Stomach (tissue), 19 donors: ENCODE results near the gene RAB20. TPM values are rescaled to one million over a fixed set of nuclear protein-coding genes. Genes with fewer than 3 reads are reported as not detected.
"Not testable (repeated sequence)": the region's sequence is repeated elsewhere in the genome, so short reads cannot be mapped to it uniquely, and the experiment has no call there.

Source experiments
- DNase-seq, 2 donors: peaks; one replicate each; pipeline versions ENCODE4 v3.0.0 to v3.0.0-alpha.2; 2013 to 2019
- H3K27ac ChIP-seq, 5 donors: fragments of 200-600 bp in 4 of 5; sonication (generic) in 4 of 5; one replicate each; pipeline ENCODE4 v1.5.1; 2013 to 2019; ENCODE audit warnings: mild to moderate bottlenecking in 1 of 5, moderate library complexity in 1 of 5
- H3K27me3 ChIP-seq, 3 donors: fragments of 200-600 bp; sonication (generic); one replicate each; pipeline ENCODE4 v1.5.1; 2017 to 2019; ENCODE audit warnings: mixed run types in 1 of 3
- H3K36me3 ChIP-seq, 4 donors: fragments of 200-600 bp; sonication (generic); 1 replicate in 3 of 4; 2 replicates in 1 of 4; pipeline ENCODE4 v1.5.1; 2016 to 2019
- H3K4me1 ChIP-seq, 4 donors: fragments of 200-600 bp; sonication (generic); one replicate each; pipeline ENCODE4 v1.5.1; 2016 to 2019
- H3K4me3 ChIP-seq, 4 donors: fragments of 200-600 bp; sonication (generic) in 3 of 4; one replicate each; pipeline ENCODE4 v1.5.1; 2016 to 2019; ENCODE audit warnings: mild to moderate bottlenecking in 1 of 4
- H3K9me3 ChIP-seq, 4 donors: fragments of 200-600 bp; sonication (generic); one replicate each; pipeline ENCODE4 v1.5.1; 2016 to 2019
- CTCF ChIP-seq, 7 experiments: fragments of 450-650 bp in 4 of 7; fragments of 200-600 bp in 3 of 7; sonication (generic) in 3 of 7; IDR thresholded peaks; one replicate each; pipeline ENCODE4 v1.5.1; 2016 to 2019; ENCODE audit warnings: antibody characterized with exemption in 7 of 7, control low read depth in 2 of 7, mild to moderate bottlenecking in 1 of 7
- EP300 ChIP-seq: sonication (generic); formaldehyde crosslinking; IDR thresholded peaks from one replicate; pipeline ENCODE4 v1.6.1; 2017; ENCODE audit warnings: antibody characterized with exemption
- POLR2A ChIP-seq, 4 donors: fragments of 450-650 bp; IDR thresholded peaks; one replicate each; pipeline ENCODE4 v1.6.1; 2016; ENCODE audit warnings: antibody characterized with exemption in 4 of 4, control low read depth in 2 of 4, mild to moderate bottlenecking in 1 of 4, moderate library complexity in 1 of 4
- POLR2AphosphoS5 ChIP-seq, 3 donors: sonication (generic); formaldehyde crosslinking; IDR thresholded peaks; one replicate each; pipeline ENCODE4 v1.6.1; 2016; ENCODE audit warnings: antibody characterized with exemption in 3 of 3
- WGBS, 5 donors: extraction: QIAGEN DNeasy Blood & Tissue Kit in 3 of 5; methylation state at CpG; one replicate each; pipeline versions ENCODE4 v1.1.5 to v1.1.7; 2013 to 2018; 5-methylcytosine and 5-hydroxymethylcytosine counted together
- intact Hi-C: fragments of 100-400 bp; cut with DNase I; formaldehyde crosslinking; loops from one replicate; pipeline ENCODE4 v1.15.1; 2023; ENCODE audit warnings: low total_unique reads
- long read RNA-seq, 10 donors: transcript quantifications; one replicate each; lab custom pipeline, GENCODE V29; 2026
- polyA plus RNA-seq, 3 donors: library from polyadenylated mRNA; stranded (reverse); fragments of 200-250 nt; gene quantifications; one replicate each; pipeline ENCODE4 v1.2.3, GENCODE V29; 2013
- total RNA-seq, 5 donors: library from RNA; depleted of rRNA; stranded (reverse); fragments of >200 nt; gene quantifications; one replicate each; pipeline versions ENCODE4 v1.1.0 to v1.2.3, GENCODE V29; 2014 to 2016
- donor health status: healthy with polysubstance abuse.
- donor health status: Bipolar disorder and iron deficiency.
- donor health status: healthy.

RAB20 gene
- total RNA-seq (10 to 100 TPM; 11.7 to 44.6 (median 20.0) TPM), polyA plus RNA-seq (10 to 100 TPM; 25.5 to 41.8 (median 36.0) TPM)
- long read RNA-seq, donor 1, partial matches to known transcripts, result 0 of 3 reads
- long read RNA-seq, donor 1, other reads (novel, unspliced or antisense), result 0 of 3 reads
- long read RNA-seq, donor 2, partial matches to known transcripts, result 0 of 4 reads
- long read RNA-seq, donor 2, other reads (novel, unspliced or antisense), result 0 of 4 reads
- long read RNA-seq, donor 3, partial matches to known transcripts, result 0 of 2 reads
- long read RNA-seq, donor 3, other reads (novel, unspliced or antisense), result 0 of 2 reads
- long read RNA-seq, donor 4, result 0 reads
- long read RNA-seq, donor 5, transcript RAB20-201 (2 exons, 1,518 nt), result major isoform, 9 of 9 reads
- long read RNA-seq, donor 5, partial matches to known transcripts, result 0 of 9 reads
- long read RNA-seq, donor 5, other reads (novel, unspliced or antisense), result 0 of 9 reads
- long read RNA-seq, donor 6, transcript RAB20-201 (2 exons, 1,518 nt), result major isoform, 19 of 19 reads
- long read RNA-seq, donor 6, partial matches to known transcripts, result 0 of 19 reads
- long read RNA-seq, donor 6, other reads (novel, unspliced or antisense), result 0 of 19 reads
- long read RNA-seq, donor 7, transcript RAB20-201 (2 exons, 1,518 nt), result major isoform, 12 of 21 reads
- long read RNA-seq, donor 7, partial matches to known transcripts, result 9 of 21 reads
- long read RNA-seq, donor 7, other reads (novel, unspliced or antisense), result 0 of 21 reads
- long read RNA-seq, donor 8, transcript RAB20-201 (2 exons, 1,518 nt), result major isoform, 17 of 17 reads
- long read RNA-seq, donor 8, partial matches to known transcripts, result 0 of 17 reads
- long read RNA-seq, donor 8, other reads (novel, unspliced or antisense), result 0 of 17 reads
- long read RNA-seq, donor 9, transcript RAB20-201 (2 exons, 1,518 nt), result major isoform, 9 of 9 reads
- long read RNA-seq, donor 9, partial matches to known transcripts, result 0 of 9 reads
- long read RNA-seq, donor 9, other reads (novel, unspliced or antisense), result 0 of 9 reads
- long read RNA-seq, donor 10, transcript RAB20-201 (2 exons, 1,518 nt), result major isoform, 7 of 7 reads
- long read RNA-seq, donor 10, partial matches to known transcripts, result 0 of 7 reads
- long read RNA-seq, donor 10, other reads (novel, unspliced or antisense), result 0 of 7 reads

- WGBS, 5 donors, result 0 to 1% (median 1%) methylated on average over 19 to 79 of the region's 79 CpGs
- TF ChIP-seq EP300, result no peak
- TF ChIP-seq CTCF (IDR thresholded peaks at IDR 0.05), result no peak
- peak; percentile 51 to 88 (median 88) for TF ChIP-seq POLR2AphosphoS5 (IDR thresholded peaks at IDR 0.05)
- peak in 1 of 4 donors; percentile 59 for TF ChIP-seq POLR2A (IDR thresholded peaks at IDR 0.05)
- Histone ChIP-seq H3K4me1 (peaks cover 23 to 75% (median 68%) of the 10 kb centered on the region in 4 donors), H3K36me3 (peaks cover 0 to 8% (median 3%) of the 10 kb centered on the region in 4 donors), H3K27me3 (no peaks in the 10 kb centered on the region), H3K9me3 (no peaks in the 10 kb centered on the region), H3K27ac (peak within 1 kb of the TSS; percentile 86 to 98 (median 96)), H3K4me3 (peak within 1 kb of the TSS; percentile 65 to 89 (median 74))
- peak; percentile 92 to 95 for DNase-seq
- intact Hi-C loops, result no loop called here
Measured at GRCh38 chr13:110561344-110562035, at the start of gene RAB20. RAB20 (minus strand) TSS chr13:110561722; CDS start chr13:110561519, 203 bp downstream.

GRCh38 chr13:110610955-110611595, 49.6 kb upstream of the RAB20 start:
- no peak for DNase-seq
- TF ChIP-seq POLR2AphosphoS5 (IDR thresholded peaks at IDR 0.05) (no peak), EP300 (no peak), CTCF (IDR thresholded peaks at IDR 0.05) (no peak), POLR2A (IDR thresholded peaks at IDR 0.05) (no peak)
- Histone ChIP-seq H3K9me3 (no peaks in the 10 kb centered on the region), H3K27me3 (no peaks in the 10 kb centered on the region), H3K4me3 (no peak overlapping the region), H3K4me1 (peaks cover 4 to 9% (median 7%) of the 10 kb centered on the region in 4 donors), H3K27ac (no peak overlapping the region), H3K36me3 (no peaks in the 10 kb centered on the region)
- WGBS, 5 donors, result 79 to 86% (median 83%) methylated on average over 12 of the region's 12 CpGs
- intact Hi-C loops, result no loop called here

GRCh38 chr13:110607675-110608224, 46.2 kb upstream of the RAB20 start:
- H3K36me3 ChIP-seq, result no peaks in the 10 kb centered on the region
- DNase-seq, result no peak
- H3K4me1 ChIP-seq, result no peaks in the 10 kb centered on the region
- no peak overlapping the region for H3K27ac ChIP-seq
- intact Hi-C loops, result no loop called here
- 80 to 83% (median 81%) methylated on average over 3 of the region's 3 CpGs for WGBS, 5 donors
- H3K4me3 ChIP-seq, result no peak overlapping the region
- H3K27me3 ChIP-seq, result no peaks in the 10 kb centered on the region
- no peak for TF ChIP-seq CTCF (IDR thresholded peaks at IDR 0.05)
- TF ChIP-seq POLR2AphosphoS5 (IDR thresholded peaks at IDR 0.05), result no peak
- no peak for TF ChIP-seq POLR2A (IDR thresholded peaks at IDR 0.05)
- no peak for TF ChIP-seq EP300
- no peaks in the 10 kb centered on the region for H3K9me3 ChIP-seq

- H3K4me3 ChIP-seq, H3K36me3 ChIP-seq, H3K27ac ChIP-seq, H3K27me3 ChIP-seq, DNase-seq, intact Hi-C loops, H3K9me3 ChIP-seq: not testable (repeated sequence)
- peaks cover 0 to 12% (median 3%) of the 10 kb centered on the region in 4 donors for H3K4me1 ChIP-seq
- 94 to 99% (median 94%) methylated on average over 16 to 28 of the region's 33 CpGs; no CpG with 5 or more reads in 1 of the 5 donors for WGBS, 5 donors
Measured at GRCh38 chr13:110606281-110606680, 44.8 kb upstream of the RAB20 start.
